ENCODE data around the gene SULT4A1.

DNA sequence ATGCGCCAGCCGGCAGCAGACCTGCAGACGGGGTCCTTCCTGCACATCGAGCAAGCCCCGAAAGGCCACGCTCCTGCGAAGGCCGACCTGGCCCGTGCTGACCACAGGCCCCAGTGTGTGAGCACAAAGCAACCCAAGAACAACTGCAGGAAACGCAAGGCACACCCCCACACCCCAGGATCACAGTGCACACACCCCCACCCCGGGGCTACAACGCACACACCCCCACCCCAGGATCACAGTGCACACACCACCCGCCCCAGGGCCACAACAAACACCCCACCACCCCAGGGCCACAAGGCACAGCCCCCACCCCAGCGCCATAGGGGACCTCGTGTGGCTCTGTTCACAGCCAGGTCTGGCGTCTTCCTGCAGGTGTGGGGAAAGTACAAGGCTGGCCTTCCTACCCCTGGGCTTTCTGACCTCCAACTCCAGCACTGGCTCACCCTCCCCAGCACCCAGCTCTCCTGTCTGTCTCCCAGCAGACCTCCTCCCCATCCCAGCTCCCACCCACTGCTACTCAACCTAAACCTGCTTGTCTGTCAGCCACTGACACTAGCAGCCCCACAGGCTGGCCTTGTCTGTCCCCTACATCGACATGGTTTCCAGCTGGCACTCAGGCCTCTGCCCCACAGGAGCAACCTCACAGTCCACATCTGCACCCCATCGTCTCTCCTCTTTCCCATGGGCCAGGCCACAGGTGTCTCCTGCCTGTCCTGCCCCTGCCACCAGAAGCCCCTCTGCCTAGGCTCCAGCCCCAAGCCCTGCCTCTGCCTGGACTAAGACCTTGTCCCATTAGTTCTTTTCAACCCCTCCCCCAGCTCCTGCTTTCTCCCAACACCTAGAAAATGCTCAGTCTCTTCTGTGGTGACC, 29.7 kb downstream of the SULT4A1 start:
- TF ChIP-seq, protein P1, sequence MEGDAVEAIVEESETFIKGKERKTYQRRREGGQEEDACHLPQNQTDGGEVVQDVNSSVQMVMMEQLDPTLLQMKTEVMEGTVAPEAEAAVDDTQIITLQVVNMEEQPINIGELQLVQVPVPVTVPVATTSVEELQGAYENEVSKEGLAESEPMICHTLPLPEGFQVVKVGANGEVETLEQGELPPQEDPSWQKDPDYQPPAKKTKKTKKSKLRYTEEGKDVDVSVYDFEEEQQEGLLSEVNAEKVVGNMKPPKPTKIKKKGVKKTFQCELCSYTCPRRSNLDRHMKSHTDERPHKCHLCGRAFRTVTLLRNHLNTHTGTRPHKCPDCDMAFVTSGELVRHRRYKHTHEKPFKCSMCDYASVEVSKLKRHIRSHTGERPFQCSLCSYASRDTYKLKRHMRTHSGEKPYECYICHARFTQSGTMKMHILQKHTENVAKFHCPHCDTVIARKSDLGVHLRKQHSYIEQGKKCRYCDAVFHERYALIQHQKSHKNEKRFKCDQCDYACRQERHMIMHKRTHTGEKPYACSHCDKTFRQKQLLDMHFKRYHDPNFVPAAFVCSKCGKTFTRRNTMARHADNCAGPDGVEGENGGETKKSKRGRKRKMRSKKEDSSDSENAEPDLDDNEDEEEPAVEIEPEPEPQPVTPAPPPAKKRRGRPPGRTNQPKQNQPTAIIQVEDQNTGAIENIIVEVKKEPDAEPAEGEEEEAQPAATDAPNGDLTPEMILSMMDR (IDR thresholded peaks at IDR 0.05), result no peak
- TF ChIP-seq EZH2 (IDR thresholded peaks at IDR 0.05; ENCODE audit: borderline replicate concordance, insufficient read depth, low read depth, low read length, poor library complexity, severe bottlenecking), result no peak

Measured in B cell (primary cell).